H1 (cell line): ENCODE results near the gene NXF3. TPM values are rescaled to one million over a fixed set of nuclear protein-coding genes. Genes with fewer than 3 reads are reported as not detected.

Source experiments
- CTCF ChIA-PET: fragments of 300-600 bp; sonication (Branson Sonifier 250); formaldehyde crosslinking; loops from one replicate; lab custom pipeline; 2021; ENCODE audit not compliant: partially characterized antibody; lab: Charles Lee
- POLR2A ChIA-PET: fragments of 300-600 bp; sonication (Branson Sonifier 250); formaldehyde crosslinking; loops from one replicate; lab custom pipeline; 2021; ENCODE audit warnings: inconsistent platforms; ENCODE audit not compliant: partially characterized antibody; lab: Charles Lee
- DNase-seq, 2 experiments: peaks; one replicate each; pipeline versions ENCODE4 v3.0.0 to v3.0.0-alpha.2; 2010 to 2022; ENCODE audit warnings: low spot score in 2 of 2, low read depth in 1 of 2, mixed read lengths in 1 of 2
- FAIRE-seq: peaks from 2 replicates; lab custom pipeline; 2011; peaks lifted over from hg19 to GRCh38; lab: Jason Lieb, UNC
- H2AFZ ChIP-seq: 2 replicates; pipeline ENCODE4 v1.8.1; 2012; ENCODE audit warnings: low read length, inconsistent platforms
- H2AK5ac ChIP-seq: 2 replicates; pipeline ENCODE4 v1.6.1; 2013; ENCODE audit warnings: low read depth, low read length
- H2BK120ac ChIP-seq: replicated peaks from 2 replicates; pipeline ENCODE3; 2013; ENCODE audit warnings: low read depth, low read length, inconsistent platforms
- H2BK12ac ChIP-seq: 2 replicates; pipeline ENCODE4 v1.6.1; 2013; ENCODE audit warnings: low read depth, low read length
- H2BK15ac ChIP-seq: 2 replicates; pipeline ENCODE4 v1.6.1; 2013; ENCODE audit warnings: low read length
- H2BK20ac ChIP-seq: 2 replicates; pipeline ENCODE4 v1.6.1; 2013; ENCODE audit warnings: low read length
- H2BK5ac ChIP-seq: 2 replicates; pipeline ENCODE4 v1.6.1; 2013; ENCODE audit warnings: low read depth, low read length
- H3K14ac ChIP-seq: 2 replicates; pipeline ENCODE4 v1.6.1; 2013; ENCODE audit warnings: inconsistent platforms; ENCODE audit not compliant: insufficient read length
- H3K18ac ChIP-seq: 2 replicates; pipeline ENCODE4 v1.6.1; 2013; ENCODE audit warnings: low read length; ENCODE audit errors: extremely low read depth
- H3K23ac ChIP-seq: 2 replicates; pipeline ENCODE4 v1.6.1; 2013; ENCODE audit warnings: inconsistent platforms; ENCODE audit not compliant: insufficient read length
- H3K23me2 ChIP-seq: 2 replicates; pipeline ENCODE4 v1.6.1; 2013; ENCODE audit warnings: low read depth, low read length
- H3K27ac ChIP-seq: 2 replicates; pipeline ENCODE4 v1.6.1; 2011; ENCODE audit warnings: low read depth, low read length, inconsistent platforms
- H3K27me3 ChIP-seq, 4 experiments: replicated peaks in 1 of 4; 1 replicate in 1 of 4; 2 replicates in 3 of 4; pipeline versions ENCODE4 v1.6.1 to v1.8.1; 2011 to 2013; ENCODE audit warnings: low read length in 3 of 4, mild to moderate bottlenecking in 3 of 4, inconsistent platforms in 2 of 4, mixed read lengths in 2 of 4, moderate library complexity in 1 of 4; ENCODE audit not compliant: control insufficient read depth in 3 of 4, insufficient read depth in 3 of 4; ENCODE audit errors: extremely low read depth in 1 of 4
- H3K36me3 ChIP-seq, 4 experiments: 2 replicates each; pipeline versions ENCODE4 v1.6.1 to v1.8.1; 2011 to 2013; ENCODE audit warnings: mild to moderate bottlenecking in 4 of 4, low read length in 3 of 4, moderate library complexity in 2 of 4, control low read depth in 1 of 4, inconsistent platforms in 1 of 4; ENCODE audit not compliant: insufficient read depth in 4 of 4, control insufficient read depth in 2 of 4
- H3K4ac ChIP-seq: replicated peaks from 2 replicates; pipeline ENCODE3; 2013; ENCODE audit warnings: low read length, low read depth, mixed read lengths, inconsistent platforms; ENCODE audit not compliant: insufficient read length
- H3K4me1 ChIP-seq, 4 experiments: replicated peaks in 1 of 4; 1 replicate in 1 of 4; 2 replicates in 3 of 4; pipeline versions ENCODE4 v1.6.1 to v1.8.1; 2011 to 2013; ENCODE audit warnings: low read length in 3 of 4, inconsistent platforms in 2 of 4, mixed read lengths in 1 of 4; ENCODE audit not compliant: insufficient read depth in 4 of 4, control insufficient read depth in 3 of 4
- H3K4me2 ChIP-seq, 2 experiments: 2 replicates each; pipeline versions ENCODE4 v1.6.1 to v1.8.1; 2011 to 2013; ENCODE audit warnings: low read depth in 2 of 2, low read length in 2 of 2, control low read depth in 1 of 2, inconsistent platforms in 1 of 2, mild to moderate bottlenecking in 1 of 2; ENCODE audit not compliant: insufficient read depth in 1 of 2
- H3K4me3 ChIP-seq, 4 experiments: fragments of 200-600, 300-600 bp in 1 of 4; sonication (generic), shearing (Covaris generic), sonication (Bioruptor Twin) in 1 of 4; 2 replicates each; pipeline versions ENCODE4 v1.5.1 to v1.8.1; 2011 to 2016; ENCODE audit warnings: low read length in 4 of 4, low read depth in 3 of 4, control low read depth in 2 of 4, inconsistent platforms in 2 of 4, mild to moderate bottlenecking in 2 of 4, mixed read lengths in 1 of 4, moderate library complexity in 1 of 4; ENCODE audit not compliant: insufficient read depth in 2 of 4; ENCODE audit errors: extremely low read depth in 1 of 4
- H3K56ac ChIP-seq: replicated peaks from 2 replicates; pipeline ENCODE3; 2013; ENCODE audit warnings: low read depth, mild to moderate bottlenecking, mixed read lengths, low read length, inconsistent platforms; ENCODE audit not compliant: insufficient read length
- H3K79me1 ChIP-seq: 2 replicates; pipeline ENCODE4 v1.6.1; 2013; ENCODE audit warnings: low read depth, low read length, control low read depth
- H3K79me2 ChIP-seq, 2 experiments: 2 replicates each; pipeline versions ENCODE4 v1.6.1 to v1.8.1; 2012 to 2013; ENCODE audit warnings: low read length in 2 of 2, mild to moderate bottlenecking in 2 of 2, inconsistent platforms in 1 of 2; ENCODE audit not compliant: insufficient read depth in 2 of 2, control insufficient read depth in 1 of 2
- H3K9ac ChIP-seq, 4 experiments: replicated peaks in 1 of 4; 1 replicate in 1 of 4; 2 replicates in 3 of 4; pipeline versions ENCODE4 v1.6.1 to v1.8.1; 2011 to 2013; ENCODE audit warnings: low read depth in 3 of 4, low read length in 3 of 4, control low read depth in 2 of 4, mild to moderate bottlenecking in 2 of 4, moderate library complexity in 2 of 4, inconsistent platforms in 1 of 4; ENCODE audit errors: extremely low read depth in 1 of 4
- H3K9me3 ChIP-seq, 2 experiments: 2 replicates each; pipeline versions ENCODE4 v1.6.1 to v1.8.1; 2012 to 2013; ENCODE audit warnings: mild to moderate bottlenecking in 2 of 2, moderate library complexity in 2 of 2, control low read depth in 1 of 2, inconsistent platforms in 1 of 2, low read depth in 1 of 2, low read length in 1 of 2, mixed read lengths in 1 of 2; ENCODE audit not compliant: insufficient read depth in 2 of 2
- H4K20me1 ChIP-seq, 2 experiments: replicated peaks in 1 of 2; 2 replicates each; pipeline versions ENCODE3 to v1.8.1; 2011 to 2013; ENCODE audit warnings: inconsistent platforms in 2 of 2, low read length in 2 of 2, mild to moderate bottlenecking in 1 of 2; ENCODE audit not compliant: insufficient read depth in 2 of 2, control insufficient read depth in 1 of 2
- H4K5ac ChIP-seq: 2 replicates; pipeline ENCODE4 v1.6.1; 2013; ENCODE audit warnings: low read length, low read depth, mixed read lengths, inconsistent platforms; ENCODE audit not compliant: insufficient read length
- H4K8ac ChIP-seq: 2 replicates; pipeline ENCODE4 v1.8.0; 2013; ENCODE audit warnings: mild to moderate bottlenecking, moderate library complexity, low read length, inconsistent platforms; ENCODE audit not compliant: insufficient read depth; ENCODE audit errors: extremely low read depth
- H4K91ac ChIP-seq: replicated peaks from 2 replicates; pipeline ENCODE3; 2013; ENCODE audit warnings: low read length, mixed read lengths, inconsistent platforms; ENCODE audit not compliant: insufficient read length
- CTCF ChIP-seq, 3 experiments: IDR thresholded peaks; 1 replicate in 2 of 3; 2 replicates in 1 of 3; pipeline versions ENCODE4 v1.5.1 to v1.6.1; 2011; ENCODE audit warnings: low read length in 3 of 3, mild to moderate bottlenecking in 3 of 3, inconsistent platforms in 2 of 3, low read depth in 1 of 3, moderate library complexity in 1 of 3; ENCODE audit not compliant: insufficient read depth in 1 of 3; ENCODE audit errors: control extremely low read depth in 1 of 3
- E2F6 ChIP-seq: IDR thresholded peaks from 2 replicates; pipeline ENCODE4 v1.6.1; 2012; ENCODE audit warnings: inconsistent platforms
- HDAC6 ChIP-seq: IDR thresholded peaks from one replicate; pipeline ENCODE4 v1.7.1; 2012; ENCODE audit warnings: low read depth, mild to moderate bottlenecking, inconsistent platforms, low read length, moderate library complexity
- JUN ChIP-seq: IDR thresholded peaks from 2 replicates; pipeline ENCODE4 v1.6.1; 2011; ENCODE audit warnings: low read depth, mild to moderate bottlenecking, improper control_type of control experiment, low read length
- JUND ChIP-seq: IDR thresholded peaks from 2 replicates; pipeline ENCODE4 v1.6.1; 2011; ENCODE audit warnings: mild to moderate bottlenecking, improper control_type of control experiment, low read length
- KDM1A ChIP-seq: fragments of 200-600, 300-600 bp; sonication (generic); IDR thresholded peaks from 2 replicates; pipeline ENCODE4 v1.7.1; 2016; ENCODE audit warnings: mild to moderate bottlenecking, low read length, borderline replicate concordance
- KDM5A ChIP-seq: fragments of 200-600 bp; IDR thresholded peaks from 2 replicates; pipeline ENCODE4 v1.7.1; 2012; ENCODE audit warnings: mild to moderate bottlenecking, low read length, inconsistent platforms, mixed read lengths
- MAX ChIP-seq: IDR thresholded peaks from 2 replicates; pipeline ENCODE4 v1.6.1; 2012; ENCODE audit warnings: inconsistent platforms
- POU5F1 ChIP-seq: IDR thresholded peaks from 2 replicates; pipeline ENCODE4 v1.6.1; 2011; ENCODE audit warnings: low read depth, mild to moderate bottlenecking, low read length, moderate library complexity
- RFX5 ChIP-seq: IDR thresholded peaks from 2 replicates; pipeline ENCODE4 v1.6.1; 2011; ENCODE audit warnings: low read depth, low read length, improper control_type of control experiment, borderline replicate concordance
- TBP ChIP-seq: IDR thresholded peaks from 2 replicates; pipeline ENCODE4 v1.6.1; 2011; ENCODE audit warnings: low read depth, low read length, improper control_type of control experiment
- WGBS, 2 experiments: shearing (Covaris generic) in 1 of 2; methylation state at CpG; one replicate each; pipeline versions ENCODE4 v1.1.6 to v1.1.7; 2013 to 2015; ENCODE audit warnings: low lambda C conversion rate in 2 of 2, mixed read lengths in 2 of 2, inconsistent platforms in 1 of 2, low coverage in 1 of 2, missing lambda C conversion rate in 1 of 2; ENCODE audit not compliant: insufficient replicate concordance in 2 of 2, insufficient coverage in 1 of 2, insufficient read length in 1 of 2; ENCODE audit errors: extremely low coverage in 1 of 2, missing lambda C conversion rate in 1 of 2; 5-methylcytosine and 5-hydroxymethylcytosine counted together
- polyA plus RNA-seq, 7 experiments: library from polyadenylated mRNA; depleted of rRNA in 3 of 7; stranded (reverse) in 5 of 7; unstranded in 2 of 7; fragments of >200 nt in 5 of 7; fragments of 200-250 nt in 2 of 7; gene quantifications; 1 replicate in 5 of 7; 2 replicates in 1 of 7; 4 replicates in 1 of 7; pipeline versions ENCODE4 v1.2.1 to v1.2.3, GENCODE V29; 2011 to 2013; ENCODE audit warnings: missing spikeins in 2 of 7, mixed read lengths in 2 of 7
- total RNA-seq: library from RNA; stranded (reverse); fragmentation: NEBNext Ultra II Directional; extraction: Animal tissue kit (Norgen Biotek cat#: 25700); gene quantifications from 2 replicates; pipeline ENCODE4 v1.2.1, GENCODE V29; 2021

Gene NXF3
- total and polyA plus RNA-seq, 2 of the 8 experiments (the other 6 are each of a cell fraction or from before 2014, with no cell fraction given) = 0.12 TPM; not detected in 1

- Histone ChIP-seq H3K79me2 (no peaks in the 10 kb centered on the region), H4K8ac (no peak overlapping the region), H3K23me2 (no peaks in the 10 kb centered on the region), H3K4me1 (no peaks in the 10 kb centered on the region; a peak in 1 of 7 replicates), H3K27ac (no peak overlapping the region), H3K14ac (no peak overlapping the region), H3K4me3 (no peak overlapping the region), H3K4me2 (no peak overlapping the region), H3K9ac (no peak overlapping the region), H3K79me1 (no peaks in the 10 kb centered on the region), H4K91ac (no peak overlapping the region), H3K23ac (no peak overlapping the region), H3K56ac (no peak overlapping the region), H2BK120ac (no peak overlapping the region), H2BK5ac (no peak overlapping the region), H3K36me3 (no peaks in the 10 kb centered on the region), H4K5ac (no peak overlapping the region), H3K18ac (no peak overlapping the region), H3K9me3 (no peaks in the 10 kb centered on the region; a peak in 1 of 4 replicates), H2BK15ac (no peak overlapping the region), H2AK5ac (no peak overlapping the region), H4K20me1 (no peaks in the 10 kb centered on the region), H3K4ac (no peak overlapping the region), H3K27me3 (no peaks in the 10 kb centered on the region), H2BK20ac (no peak overlapping the region), H2BK12ac (no peak overlapping the region), H2AFZ (no peak overlapping the region)
- no peak for FAIRE-seq
- ChIA-PET POLR2A (no interaction called here), CTCF (interaction anchor here (1.1 kb wide), 1 partner anchor 44 kb away, joined by 3 read pairs; no protein-coding TSS in a partner anchor)
- no peak for DNase-seq
- 75% methylated on average over 2 of the region's 4 CpGs; no CpG with 5 or more reads in 1 of the 2 experiments for WGBS, 2 experiments
- TF ChIP-seq HDAC6 (no peak), KDM1A (no peak), JUN (no peak), CTCF (IDR thresholded peaks at IDR 0.05; ENCODE audit: control extremely low read depth in 1 of 3, insufficient read depth in 1 of 3, low read depth in 1 of 3, low read length in 3 of 3) (no peak), E2F6 (no peak), JUND (no peak), POU5F1 (no peak), RFX5 (no peak), MAX (no peak), TBP (no peak), KDM5A (no peak)
These were observed 6.7 kb upstream of the NXF3 start for GRCh38 chrX:103099691-103100090.
